Spinal cord (tissue), 10 donors: ENCODE measurements around the gene SPON2. TPM values are rescaled to one million over a fixed set of nuclear protein-coding genes. Genes with fewer than 3 reads are reported as not detected.

Source experiments
- DNase-seq, 6 donors: peaks; one replicate each; pipeline versions ENCODE4 v3.0.0 to v3.0.0-alpha.2; 2013 to 2015; ENCODE audit warnings: low spot score in 6 of 6, low read depth in 4 of 6
- H3K27ac ChIP-seq: one replicate; pipeline ENCODE4 v1.5.1; 2013; ENCODE audit warnings: low read depth, low read length, control low read depth
- H3K27me3 ChIP-seq: one replicate; pipeline ENCODE4 v1.6.1; 2013; ENCODE audit warnings: low read length; ENCODE audit not compliant: control insufficient read depth, insufficient read depth
- H3K36me3 ChIP-seq: one replicate; pipeline ENCODE4 v1.6.1; 2013; ENCODE audit warnings: low read length; ENCODE audit not compliant: control insufficient read depth, insufficient read depth
- H3K4me1 ChIP-seq: one replicate; pipeline ENCODE4 v1.6.1; 2013; ENCODE audit warnings: low read length; ENCODE audit not compliant: control insufficient read depth, insufficient read depth
- H3K4me3 ChIP-seq: one replicate; pipeline ENCODE4 v1.5.1; 2013; ENCODE audit warnings: low read depth, low read length, control low read depth
- H3K9me3 ChIP-seq: one replicate; pipeline ENCODE4 v1.6.1; 2013; ENCODE audit warnings: low read length; ENCODE audit not compliant: control insufficient read depth, insufficient read depth
- whole genome bisulfite sequencing: methylation state at CpG from one replicate; pipeline ENCODE4 v1.1.5; 2013; ENCODE audit warnings: missing lambda C conversion rate; ENCODE audit not compliant: insufficient coverage; 5-methylcytosine and 5-hydroxymethylcytosine counted together
- polyA plus RNA-seq, 2 donors: library from polyadenylated mRNA; unstranded; fragments of 120-200 nt; gene quantifications; one replicate each; pipeline ENCODE4 v1.2.1, GENCODE V29; 2013; ENCODE audit not compliant: insufficient read length in 2 of 2
- total RNA-seq, 2 donors: library from RNA; depleted of rRNA in 1 of 2; stranded (reverse); fragments of 120-200 nt in 1 of 2; fragments of >200 nt in 1 of 2; gene quantifications; one replicate each; pipeline versions ENCODE4 v1.2.3 to v1.2.4, GENCODE V29; 2013 to 2014
- donor health status: healthy.

Gene SPON2
- total and polyA plus RNA-seq, 4 donors: 10.6 to 29.5 (median 21.5) TPM

DNA sequence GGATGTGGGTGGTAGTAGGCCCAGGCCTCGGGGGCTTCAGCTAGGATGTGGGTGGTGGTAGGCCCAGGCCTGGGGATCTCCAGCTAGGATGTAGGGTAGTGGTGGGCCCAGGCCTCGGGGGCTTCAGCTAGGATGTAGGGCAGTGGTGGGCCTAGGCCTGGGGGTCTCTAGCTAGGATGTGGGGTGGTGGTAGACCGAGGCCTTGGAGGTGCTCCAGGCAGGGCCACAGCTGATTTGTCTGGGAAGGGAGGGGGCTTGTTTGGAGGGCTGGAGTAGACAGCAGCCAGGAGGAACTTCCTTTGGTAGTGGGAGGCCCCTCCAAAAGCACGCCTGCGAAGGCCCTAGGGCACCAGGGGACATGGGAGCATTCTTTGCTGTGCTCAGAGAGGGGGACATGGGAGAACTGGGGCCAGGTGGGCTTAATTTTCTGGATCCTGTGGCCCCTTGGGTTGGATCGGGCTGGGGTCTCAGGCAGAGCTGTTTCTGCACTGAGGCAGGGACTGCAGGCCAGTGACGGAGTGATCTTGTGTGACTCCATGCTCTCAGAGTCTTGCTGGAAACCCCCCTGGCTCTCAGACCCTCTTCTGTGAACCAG, 3.3 kb upstream of the SPON2 start:
- no peaks in the 10 kb centered on the region for H3K36me3 ChIP-seq
- WGBS: 95% methylated on average over 7 of the region's 7 CpGs
- peaks cover 29% of the 10 kb centered on the region for H3K4me1 ChIP-seq
- H3K27ac ChIP-seq: no peak overlapping the region
- no peak for DNase-seq
- H3K27me3 ChIP-seq: peaks cover 29% of the 10 kb centered on the region
- no peaks in the 10 kb centered on the region for H3K9me3 ChIP-seq
- H3K4me3 ChIP-seq: no peak overlapping the region

DNA sequence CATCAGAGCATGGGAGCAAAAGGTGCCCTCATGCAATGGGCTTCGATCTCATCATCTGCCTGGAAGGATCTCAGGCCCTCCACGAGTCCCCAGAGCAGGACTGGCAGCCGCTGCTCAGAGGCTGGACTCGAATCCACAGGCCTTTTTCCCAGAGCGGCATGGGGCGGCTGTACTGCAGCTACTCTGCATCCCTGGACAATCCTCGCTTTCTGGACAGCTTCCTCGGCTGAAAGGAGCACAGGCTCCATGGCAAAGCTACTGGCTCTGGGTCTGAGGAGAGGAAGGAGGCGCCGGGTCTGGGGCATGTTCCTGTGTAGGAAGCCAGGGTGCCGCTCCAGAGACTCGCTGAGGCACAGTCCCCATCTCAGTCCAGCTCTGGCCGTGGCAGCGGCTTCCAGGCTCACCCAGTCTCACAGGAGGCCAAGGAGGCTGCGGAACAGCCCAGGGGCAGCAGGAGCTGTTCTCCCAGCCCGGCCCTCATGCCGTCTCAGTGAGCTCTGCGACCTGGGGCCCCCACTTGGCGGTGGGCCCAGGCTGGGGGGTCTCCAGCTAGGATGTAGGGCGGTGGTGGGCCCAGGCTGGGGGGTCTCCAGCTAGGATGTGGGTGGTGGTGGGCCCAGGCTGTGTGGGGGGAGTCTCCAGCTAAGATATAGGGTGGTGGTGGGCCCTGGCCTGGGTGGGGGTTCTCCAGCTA, 2.7 kb upstream of the SPON2 start:
- DNase-seq: no peak
- Histone ChIP-seq H3K27ac (no peak overlapping the region), H3K4me1 (peaks cover 32% of the 10 kb centered on the region), H3K9me3 (no peaks in the 10 kb centered on the region), H3K4me3 (no peak overlapping the region), H3K27me3 (peaks cover 35% of the 10 kb centered on the region), H3K36me3 (no peaks in the 10 kb centered on the region)
- WGBS: 89% methylated on average over 20 of the region's 20 CpGs

DNA sequence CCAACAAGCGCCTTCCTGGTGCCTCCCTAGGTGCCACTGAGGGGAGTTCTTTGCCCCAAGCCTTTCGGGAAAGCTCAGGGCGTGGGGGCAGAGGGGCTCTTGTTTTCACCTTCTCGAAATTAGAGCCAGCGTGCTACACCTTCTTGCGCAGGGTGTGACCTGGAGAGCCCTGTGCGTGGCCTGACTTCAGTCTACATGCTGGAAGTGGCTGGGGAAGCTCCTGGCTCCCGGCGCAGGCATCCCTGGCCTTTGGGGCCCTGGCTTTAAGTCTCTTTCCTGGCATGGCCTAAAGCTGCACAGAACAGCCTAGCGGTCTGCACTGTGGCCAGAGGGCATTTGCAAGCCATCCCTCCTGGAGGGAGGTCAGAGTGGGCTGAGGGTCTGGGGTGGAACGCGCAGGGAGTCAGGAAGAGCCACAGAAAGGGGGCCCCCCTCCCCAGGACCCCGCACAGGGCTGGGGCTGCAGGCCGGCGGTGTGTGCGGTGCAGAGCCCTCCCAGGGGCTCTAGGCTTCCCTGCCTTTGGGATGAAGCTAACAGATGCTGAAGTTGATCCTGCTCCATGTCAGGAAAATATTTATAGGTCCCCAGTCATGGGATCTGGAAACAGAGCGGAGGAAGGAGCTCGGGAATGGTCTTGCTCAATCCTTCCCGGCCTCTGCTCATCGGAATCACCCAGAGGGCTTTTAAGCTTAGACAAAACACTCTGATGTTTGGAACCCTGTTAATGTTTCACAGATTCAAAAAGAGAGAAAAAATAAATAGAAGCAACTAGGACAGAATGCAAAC, 781 bp upstream of the SPON2 start:
- H3K27me3 ChIP-seq: peaks cover 45% of the 10 kb centered on the region
- H3K4me1 ChIP-seq: peaks cover 41% of the 10 kb centered on the region
- no peaks in the 10 kb centered on the region for H3K9me3 ChIP-seq
- peaks cover 6% of the 10 kb centered on the region for H3K36me3 ChIP-seq
- H3K27ac ChIP-seq: peak overlapping the region; percentile 52
- no peak for DNase-seq
- WGBS: 33% methylated on average over 12 of the region's 20 CpGs
- no peak overlapping the region for H3K4me3 ChIP-seq

DNA sequence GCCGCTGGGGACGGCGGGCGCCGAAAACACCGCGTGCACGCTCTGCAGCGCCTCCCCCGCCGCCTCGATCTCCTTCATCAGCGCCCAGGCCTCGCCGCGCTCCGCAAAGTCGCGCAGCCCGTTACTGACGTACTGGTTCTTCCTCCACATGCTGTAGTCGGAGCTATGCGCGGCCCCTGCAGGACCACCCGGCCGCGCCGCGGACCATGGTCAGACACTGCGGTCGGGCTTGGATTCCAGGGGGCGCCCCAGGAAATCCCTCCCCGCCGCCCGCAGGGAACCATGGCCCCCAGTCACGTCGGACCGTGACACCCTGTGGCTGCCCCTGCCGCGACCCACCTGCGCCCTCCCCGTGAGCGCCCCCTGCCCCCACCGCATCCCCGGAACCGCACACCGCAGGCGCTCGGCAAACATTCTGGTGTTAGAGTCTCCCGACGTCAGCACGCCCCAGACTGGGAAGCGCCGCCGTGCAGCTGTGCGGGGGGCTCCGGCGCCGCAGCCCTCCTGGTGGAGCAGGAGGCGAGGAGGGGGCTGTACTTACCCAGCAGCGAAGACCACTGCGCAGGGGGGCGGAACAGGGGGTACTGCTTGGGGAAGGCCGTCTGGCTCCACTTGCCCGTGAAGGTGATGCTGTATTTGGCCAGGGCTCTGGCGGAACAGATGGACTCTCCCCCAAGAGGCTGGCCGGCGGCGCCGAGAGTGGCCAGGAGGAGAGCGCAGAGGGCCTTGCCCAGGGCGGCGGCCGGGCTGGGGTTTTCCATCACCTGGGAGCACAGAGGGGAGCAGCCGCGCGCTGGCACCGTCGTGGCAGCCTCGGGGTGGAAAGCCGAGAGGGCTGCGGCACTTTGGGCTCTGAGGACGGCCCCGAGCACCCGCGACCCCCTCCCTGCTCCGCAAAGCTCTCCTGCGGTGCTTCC, 814 bp downstream of the SPON2 start:
- Histone ChIP-seq H3K36me3 (peaks cover 6% of the 10 kb centered on the region), H3K4me3 (peak overlapping the region; percentile 30), H3K27ac (no peak overlapping the region), H3K9me3 (no peaks in the 10 kb centered on the region), H3K4me1 (peaks cover 57% of the 10 kb centered on the region), H3K27me3 (peaks cover 49% of the 10 kb centered on the region)
- WGBS: under 1% methylated on average over 88 of the region's 88 CpGs
- peak in 2 of 6 donors; percentile 61 to 68 for DNase-seq

DNA sequence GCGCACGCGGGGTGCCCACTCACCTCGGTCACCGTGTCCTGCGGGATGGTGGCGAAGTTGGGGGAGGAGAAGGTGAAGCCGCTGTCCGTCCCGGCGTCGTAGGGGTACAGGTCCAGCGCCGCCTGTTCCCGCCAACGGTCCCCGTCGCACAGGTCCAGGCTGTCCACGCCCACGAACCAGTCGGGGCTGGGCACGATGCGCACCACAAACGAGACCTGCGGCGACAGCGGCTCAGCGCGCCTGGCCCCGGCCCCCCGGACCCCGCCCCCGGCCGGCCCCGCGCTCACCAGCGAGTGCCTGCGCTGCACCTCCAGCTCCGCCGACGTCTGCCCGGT, 1.4 kb downstream of the SPON2 start:
- Histone ChIP-seq H3K36me3 (peaks cover 6% of the 10 kb centered on the region), H3K4me1 (peaks cover 59% of the 10 kb centered on the region), H3K27me3 (peaks cover 49% of the 10 kb centered on the region), H3K4me3 (no peak overlapping the region), H3K9me3 (no peaks in the 10 kb centered on the region), H3K27ac (no peak overlapping the region)
- WGBS: 10% methylated on average over 42 of the region's 42 CpGs
- no peak for DNase-seq

DNA sequence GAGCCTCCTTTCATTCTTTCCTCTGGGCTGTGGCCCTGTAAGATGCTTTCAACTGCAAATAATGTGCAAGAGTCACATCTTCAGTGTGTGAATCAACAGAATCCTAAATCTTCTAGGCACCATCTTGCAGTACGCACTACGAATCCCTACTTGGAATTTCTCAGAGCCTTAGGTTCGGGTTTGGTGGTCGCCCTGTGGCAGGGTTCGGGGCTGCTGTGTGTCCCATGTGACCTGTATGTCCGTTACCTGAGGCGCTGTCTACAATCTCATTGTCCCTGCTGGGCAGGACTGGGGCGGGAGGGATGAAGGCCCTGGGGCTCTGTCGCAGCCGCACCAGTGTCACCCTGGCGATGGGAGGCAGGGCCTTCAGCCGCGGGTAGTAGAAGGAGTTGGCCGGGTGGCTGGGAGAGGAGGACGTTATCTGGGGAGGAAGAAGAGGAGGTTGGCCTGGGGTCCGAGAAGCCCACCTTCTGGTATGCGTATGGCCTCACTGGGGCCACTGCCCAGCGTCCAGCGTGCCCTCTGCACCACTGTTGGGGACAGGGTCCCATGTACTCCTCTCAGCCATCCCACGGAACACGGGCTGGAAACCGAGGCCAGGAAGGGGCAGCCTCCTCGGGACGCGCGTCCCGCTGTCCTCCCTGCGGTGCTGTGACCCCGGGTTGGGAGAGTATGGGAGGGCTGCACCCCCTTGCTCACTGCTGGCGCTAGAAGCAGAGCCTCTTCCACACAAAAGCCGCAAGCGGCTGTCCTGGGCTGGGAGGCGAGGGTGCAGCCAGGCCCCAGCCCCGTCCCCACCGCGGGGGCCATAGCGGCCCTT, 2.0 kb downstream of the SPON2 start:
- Histone ChIP-seq H3K27me3 (peaks cover 49% of the 10 kb centered on the region), H3K27ac (no peak overlapping the region), H3K4me3 (no peak overlapping the region), H3K9me3 (no peaks in the 10 kb centered on the region), H3K36me3 (peaks cover 6% of the 10 kb centered on the region), H3K4me1 (peaks cover 59% of the 10 kb centered on the region)
- no peak for DNase-seq
- 58% methylated on average over 35 of the region's 37 CpGs for WGBS

DNA sequence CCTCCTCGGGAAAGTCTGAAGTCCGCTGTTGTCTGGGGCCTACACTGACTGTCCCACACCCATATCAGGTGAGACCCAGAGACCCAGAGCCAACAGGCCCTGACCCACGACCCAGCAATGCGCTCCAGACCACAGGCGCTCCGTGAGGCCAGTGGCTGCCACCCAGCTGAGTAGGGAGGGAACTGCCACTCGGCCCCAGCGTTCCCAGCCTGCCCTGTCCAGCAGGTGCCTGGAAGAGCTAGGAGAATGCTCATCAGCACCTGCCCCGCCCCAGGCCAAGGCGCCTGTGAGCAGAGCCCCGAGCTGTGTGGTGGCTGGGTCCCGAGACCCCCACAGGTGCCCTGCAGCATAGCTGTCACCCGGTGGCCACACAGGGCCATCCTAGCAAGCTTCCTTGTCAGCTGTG, 2.7 kb downstream of the SPON2 start:
- Histone ChIP-seq H3K4me1 (peaks cover 59% of the 10 kb centered on the region), H3K27me3 (peaks cover 49% of the 10 kb centered on the region), H3K36me3 (peaks cover 6% of the 10 kb centered on the region), H3K27ac (no peak overlapping the region), H3K9me3 (no peaks in the 10 kb centered on the region), H3K4me3 (no peak overlapping the region)
- 84% methylated on average over 13 of the region's 13 CpGs for WGBS
- no peak for DNase-seq

DNA sequence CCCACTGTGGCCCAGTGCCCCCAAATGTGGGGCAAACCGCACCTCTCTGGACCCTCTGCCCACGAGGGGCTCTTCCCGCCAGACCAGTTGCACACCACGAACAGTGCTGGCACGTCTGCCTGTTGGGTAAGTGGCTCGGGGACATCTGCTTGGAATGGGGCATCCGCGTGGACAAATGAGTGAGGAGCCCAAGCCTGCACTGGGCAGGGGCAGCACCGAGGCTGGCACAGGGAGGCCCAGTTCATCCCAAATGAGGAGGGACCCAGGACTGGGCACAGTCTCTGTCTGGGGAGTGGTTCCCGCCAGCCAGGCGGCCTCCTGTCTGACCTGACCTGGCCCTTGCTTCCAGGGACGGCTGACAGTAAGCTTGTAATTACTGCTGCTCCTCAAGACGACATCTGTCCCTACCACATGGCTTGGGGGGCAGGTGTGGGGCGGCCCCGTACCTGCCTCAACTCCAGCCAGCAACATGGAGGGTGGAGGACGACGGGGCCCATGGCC, 3.2 kb downstream of the SPON2 start:
- WGBS: 86% methylated on average over 17 of the region's 17 CpGs
- Histone ChIP-seq H3K4me1 (peaks cover 59% of the 10 kb centered on the region), H3K27me3 (peaks cover 49% of the 10 kb centered on the region), H3K36me3 (peaks cover 6% of the 10 kb centered on the region), H3K9me3 (no peaks in the 10 kb centered on the region), H3K4me3 (no peak overlapping the region), H3K27ac (no peak overlapping the region)
- no peak for DNase-seq
